K562 (cell line): ENCODE results near the gene FZD8.
A peak's percentile ranks its signal among the peaks of the same experiment; 100 is the strongest.

Source experiments
- PCBP1 ChIP-seq: fragments of 200-400 bp; formaldehyde crosslinking; IDR thresholded peaks from 2 replicates; pipeline ENCODE4 v1.6.1; 2018; ENCODE audit warnings: mild to moderate bottlenecking, low read depth, low read length; ENCODE audit not compliant: poor library complexity, severe bottlenecking
- RAD51 ChIP-seq: fragments of 450-650 bp; IDR thresholded peaks from 2 replicates; pipeline ENCODE4 v1.7.1; 2016; ENCODE audit warnings: low read depth, mild to moderate bottlenecking, borderline replicate concordance
- TBL1XR1 ChIP-seq, 2 experiments: IDR thresholded peaks; 2 replicates each; pipeline ENCODE4 v1.6.1; 2012; ENCODE audit warnings: improper control_type of control experiment in 2 of 2, low read length in 2 of 2, mild to moderate bottlenecking in 1 of 2
- ZBTB33 ChIP-seq: sonication (generic); formaldehyde crosslinking; IDR thresholded peaks from 2 replicates; pipeline ENCODE4 v1.8.1; 2023; ENCODE audit warnings: mild to moderate bottlenecking, missing genetic modification reagents
- TF ChIP-seq, protein P1 (sequence below), 3 experiments: IDR thresholded peaks in 2 of 3; conservative IDR thresholded peaks in 1 of 3; 2 replicates each; pipeline ENCODE4 v1.5.1; 2011 to 2012; ENCODE audit warnings: low read length in 3 of 3, mild to moderate bottlenecking in 3 of 3, control low read depth in 2 of 3, improper control_type of control experiment in 1 of 3, inconsistent platforms in 1 of 3, low read depth in 1 of 3, mixed read lengths in 1 of 3, moderate library complexity in 1 of 3; ENCODE audit not compliant: insufficient read depth in 2 of 3
- TF ChIP-seq, protein P2 (sequence below): sonication (generic); formaldehyde crosslinking; IDR thresholded peaks from 2 replicates; pipeline ENCODE4 v1.8.1; 2022; ENCODE audit warnings: missing genetic modification reagents

DNA sequence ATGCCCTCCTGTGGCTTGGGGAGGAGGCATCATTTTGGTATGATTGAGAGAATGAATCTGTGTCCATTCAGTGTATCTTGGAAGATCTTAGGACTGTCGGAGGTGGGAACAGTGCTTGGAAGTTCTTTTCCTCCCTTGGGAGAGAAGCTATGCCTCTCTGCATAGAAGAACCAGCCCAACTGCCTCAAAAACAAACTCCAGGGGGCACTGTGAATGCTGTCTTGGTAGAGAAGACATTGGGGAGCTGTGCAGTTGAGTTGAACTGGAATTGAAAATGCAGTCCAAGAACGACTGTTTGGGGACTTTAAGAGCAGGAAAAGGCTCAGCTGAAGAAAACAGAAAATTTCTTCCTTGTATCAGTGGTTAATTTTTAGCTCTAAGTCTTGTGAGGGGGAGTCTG lies 41.9 kb downstream of the FZD8 start:
- TF ChIP-seq RAD51, result no peak
- no peak for TF ChIP-seq PCBP1
- TF ChIP-seq ZBTB33 (CRISPR knock-in tag), result no peak
- TF ChIP-seq, protein P1, sequence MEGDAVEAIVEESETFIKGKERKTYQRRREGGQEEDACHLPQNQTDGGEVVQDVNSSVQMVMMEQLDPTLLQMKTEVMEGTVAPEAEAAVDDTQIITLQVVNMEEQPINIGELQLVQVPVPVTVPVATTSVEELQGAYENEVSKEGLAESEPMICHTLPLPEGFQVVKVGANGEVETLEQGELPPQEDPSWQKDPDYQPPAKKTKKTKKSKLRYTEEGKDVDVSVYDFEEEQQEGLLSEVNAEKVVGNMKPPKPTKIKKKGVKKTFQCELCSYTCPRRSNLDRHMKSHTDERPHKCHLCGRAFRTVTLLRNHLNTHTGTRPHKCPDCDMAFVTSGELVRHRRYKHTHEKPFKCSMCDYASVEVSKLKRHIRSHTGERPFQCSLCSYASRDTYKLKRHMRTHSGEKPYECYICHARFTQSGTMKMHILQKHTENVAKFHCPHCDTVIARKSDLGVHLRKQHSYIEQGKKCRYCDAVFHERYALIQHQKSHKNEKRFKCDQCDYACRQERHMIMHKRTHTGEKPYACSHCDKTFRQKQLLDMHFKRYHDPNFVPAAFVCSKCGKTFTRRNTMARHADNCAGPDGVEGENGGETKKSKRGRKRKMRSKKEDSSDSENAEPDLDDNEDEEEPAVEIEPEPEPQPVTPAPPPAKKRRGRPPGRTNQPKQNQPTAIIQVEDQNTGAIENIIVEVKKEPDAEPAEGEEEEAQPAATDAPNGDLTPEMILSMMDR (IDR thresholded peaks at IDR 0.05 in 2 of 3, conservative IDR thresholded peaks at IDR 0.05 in 1 of 3; ENCODE audit: insufficient read depth in 2 of 3, low read depth in 1 of 3, low read length in 3 of 3), result peak; percentile 17 to 36 (median 19); a peak in 2 of 6 replicates
- TF ChIP-seq TBL1XR1 (IDR thresholded peaks at IDR 0.05; ENCODE audit: low read length in 2 of 2), result no peak
- TF ChIP-seq, protein P2, sequence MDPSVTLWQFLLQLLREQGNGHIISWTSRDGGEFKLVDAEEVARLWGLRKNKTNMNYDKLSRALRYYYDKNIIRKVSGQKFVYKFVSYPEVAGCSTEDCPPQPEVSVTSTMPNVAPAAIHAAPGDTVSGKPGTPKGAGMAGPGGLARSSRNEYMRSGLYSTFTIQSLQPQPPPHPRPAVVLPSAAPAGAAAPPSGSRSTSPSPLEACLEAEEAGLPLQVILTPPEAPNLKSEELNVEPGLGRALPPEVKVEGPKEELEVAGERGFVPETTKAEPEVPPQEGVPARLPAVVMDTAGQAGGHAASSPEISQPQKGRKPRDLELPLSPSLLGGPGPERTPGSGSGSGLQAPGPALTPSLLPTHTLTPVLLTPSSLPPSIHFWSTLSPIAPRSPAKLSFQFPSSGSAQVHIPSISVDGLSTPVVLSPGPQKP, result no peak
